ENCODE results near the gene RALB. TPM values are rescaled to one million over a fixed set of nuclear protein-coding genes. Genes with fewer than 3 reads are reported as not detected.

RALB gene
- total RNA-seq, 2 donors from 2014 or later = 21.9 to 50.2 TPM

GRCh38 chr2:120326066-120326465 lies 73.4 kb downstream of the RALB start:
- no peak overlapping the region for H3K4me3 ChIP-seq
- H3K27me3 ChIP-seq (replicated peaks; ENCODE audit: insufficient read depth) = no peaks in the 10 kb centered on the region
- DNase-seq (ENCODE audit: low spot score) = no peak
- TF ChIP-seq, protein P1, sequence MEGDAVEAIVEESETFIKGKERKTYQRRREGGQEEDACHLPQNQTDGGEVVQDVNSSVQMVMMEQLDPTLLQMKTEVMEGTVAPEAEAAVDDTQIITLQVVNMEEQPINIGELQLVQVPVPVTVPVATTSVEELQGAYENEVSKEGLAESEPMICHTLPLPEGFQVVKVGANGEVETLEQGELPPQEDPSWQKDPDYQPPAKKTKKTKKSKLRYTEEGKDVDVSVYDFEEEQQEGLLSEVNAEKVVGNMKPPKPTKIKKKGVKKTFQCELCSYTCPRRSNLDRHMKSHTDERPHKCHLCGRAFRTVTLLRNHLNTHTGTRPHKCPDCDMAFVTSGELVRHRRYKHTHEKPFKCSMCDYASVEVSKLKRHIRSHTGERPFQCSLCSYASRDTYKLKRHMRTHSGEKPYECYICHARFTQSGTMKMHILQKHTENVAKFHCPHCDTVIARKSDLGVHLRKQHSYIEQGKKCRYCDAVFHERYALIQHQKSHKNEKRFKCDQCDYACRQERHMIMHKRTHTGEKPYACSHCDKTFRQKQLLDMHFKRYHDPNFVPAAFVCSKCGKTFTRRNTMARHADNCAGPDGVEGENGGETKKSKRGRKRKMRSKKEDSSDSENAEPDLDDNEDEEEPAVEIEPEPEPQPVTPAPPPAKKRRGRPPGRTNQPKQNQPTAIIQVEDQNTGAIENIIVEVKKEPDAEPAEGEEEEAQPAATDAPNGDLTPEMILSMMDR (IDR thresholded peaks at IDR 0.05) = no peak
- H3K4me1 ChIP-seq (ENCODE audit: control insufficient read depth in 1 of 2, low read depth in 2 of 2) = peaks cover 0 to 14% of the 10 kb centered on the region in 2 donors
- H3K36me3 ChIP-seq = no peaks in the 10 kb centered on the region
- ATAC-seq (ENCODE audit: insufficient number of reproducible peaks, low FRiP score, low read depth) = no peak
- H3K27ac ChIP-seq = no peak overlapping the region
- H3K9me3 ChIP-seq = no peaks in the 10 kb centered on the region

DNA sequence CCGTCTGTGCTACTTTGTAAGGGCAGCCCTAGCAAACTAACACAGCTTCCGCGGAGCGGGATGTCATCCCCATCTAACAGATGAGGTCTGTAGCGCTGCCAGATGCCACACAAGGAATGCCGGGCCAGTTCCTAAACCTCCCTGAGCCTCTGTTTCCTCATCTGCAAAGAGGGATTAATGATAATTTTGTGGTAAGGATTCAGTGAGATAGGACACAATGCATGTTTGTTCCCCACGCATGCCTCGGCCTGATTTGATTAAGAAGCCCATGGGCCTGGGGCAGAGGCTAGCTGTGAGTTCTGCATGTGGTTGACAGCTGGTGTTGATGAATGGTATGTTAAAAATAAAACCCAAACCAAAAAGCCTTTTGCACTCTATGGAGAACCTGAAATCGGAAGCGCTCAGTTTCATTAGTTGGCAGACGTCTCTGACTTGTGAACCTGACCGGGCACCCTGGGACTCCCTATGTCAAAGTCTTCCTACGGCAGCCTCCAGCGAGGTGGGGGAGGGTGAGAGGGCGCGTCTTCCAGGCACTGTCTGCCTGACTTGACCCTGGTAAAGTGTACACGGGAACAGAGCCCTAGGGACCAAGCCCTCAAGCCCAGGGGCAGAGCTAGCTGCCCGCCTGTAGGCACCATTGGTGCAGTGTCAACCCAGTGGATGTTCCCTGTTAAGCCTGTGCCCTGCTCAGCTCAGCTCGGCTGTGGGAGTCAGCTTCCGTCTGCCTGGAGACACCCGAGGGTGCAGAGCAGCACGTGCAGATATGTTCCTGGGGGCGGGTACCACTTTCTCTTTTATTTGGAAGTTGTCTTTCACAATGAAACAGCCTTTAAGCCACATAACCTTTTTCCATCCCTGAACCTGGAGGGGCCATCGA lies 78.5 kb downstream of the RALB start:
- Histone ChIP-seq H3K4me1 (ENCODE audit: control insufficient read depth in 1 of 2, low read depth in 2 of 2) (no peaks in the 10 kb centered on the region), H3K36me3 (no peaks in the 10 kb centered on the region), H3K4me3 (no peak overlapping the region), H3K27me3 (replicated peaks; ENCODE audit: insufficient read depth) (no peaks in the 10 kb centered on the region), H3K9me3 (no peaks in the 10 kb centered on the region), H3K27ac (no peak overlapping the region)
- DNase-seq (ENCODE audit: low spot score) (no peak), ATAC-seq (ENCODE audit: insufficient number of reproducible peaks, low FRiP score, low read depth) (no peak)
- TF ChIP-seq, protein P1 (IDR thresholded peaks at IDR 0.05) = no peak

- DNase-seq (ENCODE audit: low spot score) = no peak
- TF ChIP-seq, protein P1 (IDR thresholded peaks at IDR 0.05) = no peak
- Histone ChIP-seq H3K9me3 (no peaks in the 10 kb centered on the region), H3K27me3 (replicated peaks; ENCODE audit: insufficient read depth) (no peaks in the 10 kb centered on the region), H3K4me3 (no peak overlapping the region), H3K4me1 (ENCODE audit: control insufficient read depth in 1 of 2, low read depth in 2 of 2) (no peaks in the 10 kb centered on the region), H3K27ac (no peak overlapping the region), H3K36me3 (no peaks in the 10 kb centered on the region)
- no peak for ATAC-seq (ENCODE audit: insufficient number of reproducible peaks, low FRiP score, low read depth)
Observed at GRCh38 chr2:120331903-120332302, 79.3 kb downstream of the RALB start.

DNA sequence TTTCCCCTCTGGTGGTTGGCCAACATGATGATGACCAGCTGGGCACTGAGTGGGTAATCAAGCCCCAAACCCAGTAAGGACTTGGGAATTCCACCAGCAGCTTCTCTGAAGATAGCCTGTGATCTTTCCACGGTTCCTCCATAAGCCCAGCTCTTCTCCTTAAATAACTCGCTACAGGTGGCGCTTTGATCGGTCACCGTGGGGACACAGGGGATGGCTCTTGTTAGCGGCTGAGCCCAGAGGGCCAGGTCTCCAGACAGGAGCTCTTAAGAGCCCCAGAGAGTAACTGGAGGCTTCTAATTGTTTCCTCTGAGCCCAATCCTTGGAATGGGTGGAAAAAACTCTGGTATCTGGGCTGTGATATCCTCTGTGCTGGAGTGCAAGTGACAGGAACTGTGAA lies 79.7 kb downstream of the RALB start:
- TF ChIP-seq, protein P1 (IDR thresholded peaks at IDR 0.05) = no peak
- H3K4me1 ChIP-seq (ENCODE audit: control insufficient read depth in 1 of 2, low read depth in 2 of 2) = no peaks in the 10 kb centered on the region
- no peak for DNase-seq (ENCODE audit: low spot score)

GRCh38 chr2:120334068-120334467 lies 81.4 kb downstream of the RALB start:
- H3K36me3 ChIP-seq = no peaks in the 10 kb centered on the region
- H3K4me3 ChIP-seq = no peak overlapping the region
- ATAC-seq (ENCODE audit: insufficient number of reproducible peaks, low FRiP score, low read depth) (no peak), DNase-seq (ENCODE audit: low spot score) (no peak)
- H3K4me1 ChIP-seq (ENCODE audit: control insufficient read depth in 1 of 2, low read depth in 2 of 2) = no peaks in the 10 kb centered on the region
- peaks cover 4% of the 10 kb centered on the region for H3K27me3 ChIP-seq (replicated peaks; ENCODE audit: insufficient read depth)
- TF ChIP-seq, protein P1 (IDR thresholded peaks at IDR 0.05) = no peak
- no peak overlapping the region for H3K27ac ChIP-seq
- H3K9me3 ChIP-seq = no peaks in the 10 kb centered on the region

More for the DNA sequence above, 79.7 kb downstream of the RALB start:
- no peak for ATAC-seq (ENCODE audit: insufficient number of reproducible peaks, low FRiP score, low read depth)
- Histone ChIP-seq H3K27ac (no peak overlapping the region), H3K36me3 (no peaks in the 10 kb centered on the region), H3K4me3 (no peak overlapping the region), H3K27me3 (replicated peaks; ENCODE audit: insufficient read depth) (no peaks in the 10 kb centered on the region), H3K9me3 (no peaks in the 10 kb centered on the region)
